ENCODE data around the gene TMEM179B. TPM values are rescaled to one million over a fixed set of nuclear protein-coding genes. Genes with fewer than 3 reads are reported as not detected.
"Not testable (repeated sequence)": the region's sequence is repeated elsewhere in the genome, so short reads cannot be mapped to it uniquely, and the experiment has no call there.

TMEM179B gene
- total and polyA plus RNA-seq, 12 donors: 9.4 to 54.4 (median 19.7) TPM

- 48 to 55% methylated on average over 9 of the region's 9 CpGs for WGBS, 2 donors
- Histone ChIP-seq H3K4me1 (peaks cover 10 to 29% (median 24%) of the 10 kb centered on the region in 9 donors), H3K27me3 (no peaks in the 10 kb centered on the region), H3K36me3 (peaks cover 0 to 7% (median 1%) of the 10 kb centered on the region in 9 donors), H3K4me3 (no peak overlapping the region), H3K27ac (no peak overlapping the region), H3K9me3 (no peaks in the 10 kb centered on the region)
- intact Hi-C loops (cut with DNase I): no loop called here
- DNase-seq (no peak), ATAC-seq (no peak)
- TF ChIP-seq CTCF (IDR thresholded peaks at IDR 0.05): no peak
These were observed 29.1 kb upstream of the TMEM179B start for GRCh38 chr11:62757846-62758788.

GRCh38 chr11:62760867-62761227, 26.4 kb upstream of the TMEM179B start:
- Histone ChIP-seq H3K36me3 (peaks cover 0 to 31% (median 6%) of the 10 kb centered on the region in 9 donors), H3K27ac (peak overlapping the region; percentile 31 to 94 (median 82)), H3K4me3 (peak overlapping the region in 9 of 10 donors; percentile 60 to 94 (median 86)), H3K4me1 (peaks cover 6 to 22% (median 16%) of the 10 kb centered on the region in 9 donors)
- peak in 1 of 8 donors; percentile 4 for ATAC-seq
- H3K27me3 ChIP-seq; DNase-seq; H3K9me3 ChIP-seq; intact Hi-C loops (cut with DNase I): not testable (repeated sequence)
- WGBS, 2 donors: 37 to 38% methylated on average over 9 of the region's 9 CpGs

- WGBS, 2 donors: 0 to 1% methylated on average over 18 of the region's 18 CpGs
These were observed 16.4 kb upstream of the TMEM179B start for GRCh38 chr11:62770778-62771143.

GRCh38 chr11:62771144-62772021, 15.8 kb upstream of the TMEM179B start, which contains the start of gene TAF6L:
Gene TAF6L, plus strand, starts transcription at chr11:62771396. Its CDS starts 4,388 bp downstream, at chr11:62775784.
- H3K27me3 ChIP-seq: no peaks in the 10 kb centered on the region
- H3K4me1 ChIP-seq: peaks cover 10 to 30% (median 21%) of the 10 kb centered on the region in 9 donors
- DNase-seq (peak; percentile 98 to 99), ATAC-seq (peak; percentile 97 to 99 (median 98))
- H3K36me3 ChIP-seq: peaks cover 0 to 40% (median 18%) of the 10 kb centered on the region in 9 donors
- TF ChIP-seq CTCF (IDR thresholded peaks at IDR 0.05): no peak
- no peaks in the 10 kb centered on the region for H3K9me3 ChIP-seq
- 3% methylated on average over 56 to 60 of the region's 60 CpGs for WGBS, 2 donors
- intact Hi-C loops (cut with DNase I): loop anchor here in 2 of 10 donors (5.0 kb wide), 1 partner anchor 44 kb away; the partner anchor contains the start of genes HNRNPUL2 (in 2 of the 2) and TTC9C (in 2 of the 2)
- peak within 1 kb of the TSS; percentile 42 to 88 (median 72) for H3K4me3 ChIP-seq
- H3K27ac ChIP-seq: peak within 1 kb of the TSS; percentile 64 to 97 (median 94)

More at GRCh38 chr11:62770778-62771143, 16.4 kb upstream of the TMEM179B start:
- H3K27me3 ChIP-seq: no peaks in the 10 kb centered on the region
- H3K36me3 ChIP-seq: peaks cover 0 to 40% (median 18%) of the 10 kb centered on the region in 9 donors
- no peaks in the 10 kb centered on the region for H3K9me3 ChIP-seq
- ATAC-seq (peak in 7 of 8 donors; percentile 4 to 23 (median 14)), DNase-seq (no peak)
- peak overlapping the region; percentile 42 to 88 (median 72) for H3K4me3 ChIP-seq
- peaks cover 10 to 30% (median 21%) of the 10 kb centered on the region in 9 donors for H3K4me1 ChIP-seq
- intact Hi-C loops (cut with DNase I): loop anchor here in 2 of 10 donors (5.0 kb wide), 1 partner anchor 43 kb away; the partner anchor contains the start of genes HNRNPUL2 (in 2 of the 2) and TTC9C (in 2 of the 2)
- peak overlapping the region; percentile 64 to 97 (median 94) for H3K27ac ChIP-seq
- TF ChIP-seq CTCF (IDR thresholded peaks at IDR 0.05): no peak

Measured in heart right ventricle (tissue), 16 donors.